Neutrophil (primary cell): ENCODE measurements around the gene ANKRD65.
"Not testable (repeated sequence)": the region's sequence is repeated elsewhere in the genome, so short reads cannot be mapped to it uniquely, and the experiment has no call there.

Experiments used
- H3K27ac ChIP-seq: fragments of 200-600 bp; sonication (generic); 2 replicates; pipeline ENCODE4 v1.5.1; 2016; ENCODE audit warnings: mild to moderate bottlenecking, moderate library complexity
- H3K27me3 ChIP-seq: fragments of 200-600 bp; sonication (generic); 2 replicates; pipeline ENCODE4 v1.6.0; 2016; ENCODE audit warnings: mild to moderate bottlenecking
- H3K36me3 ChIP-seq: fragments of 200-600 bp; sonication (generic); 2 replicates; pipeline ENCODE4 v1.5.1; 2017
- H3K4me1 ChIP-seq, 2 experiments: fragments of 200-600 bp in 1 of 2; sonication (generic) in 1 of 2; 1 replicate in 1 of 2; 2 replicates in 1 of 2; pipeline versions ENCODE4 v1.5.1 to v1.6.1; 2013 to 2016; ENCODE audit warnings: low read depth in 1 of 2, low read length in 1 of 2, mild to moderate bottlenecking in 1 of 2, moderate library complexity in 1 of 2; ENCODE audit not compliant: control insufficient read depth in 1 of 2, insufficient read depth in 1 of 2
- H3K4me3 ChIP-seq, 2 experiments: fragments of 200-600 bp in 1 of 2; sonication (generic) in 1 of 2; 1 replicate in 1 of 2; 2 replicates in 1 of 2; pipeline ENCODE4 v1.5.1; 2013 to 2016; ENCODE audit warnings: low read depth in 1 of 2, low read length in 1 of 2, mild to moderate bottlenecking in 1 of 2, moderate library complexity in 1 of 2
- H3K9me3 ChIP-seq: fragments of 200-600 bp; sonication (generic); 2 replicates; pipeline ENCODE4 v1.5.1; 2016
- TF ChIP-seq, protein P1 (sequence below): fragments of 200-600 bp; sonication (generic); IDR thresholded peaks from 2 replicates; pipeline ENCODE4 v1.5.1; 2016; ENCODE audit warnings: antibody characterized with exemption

ANKRD65 gene

DNA sequence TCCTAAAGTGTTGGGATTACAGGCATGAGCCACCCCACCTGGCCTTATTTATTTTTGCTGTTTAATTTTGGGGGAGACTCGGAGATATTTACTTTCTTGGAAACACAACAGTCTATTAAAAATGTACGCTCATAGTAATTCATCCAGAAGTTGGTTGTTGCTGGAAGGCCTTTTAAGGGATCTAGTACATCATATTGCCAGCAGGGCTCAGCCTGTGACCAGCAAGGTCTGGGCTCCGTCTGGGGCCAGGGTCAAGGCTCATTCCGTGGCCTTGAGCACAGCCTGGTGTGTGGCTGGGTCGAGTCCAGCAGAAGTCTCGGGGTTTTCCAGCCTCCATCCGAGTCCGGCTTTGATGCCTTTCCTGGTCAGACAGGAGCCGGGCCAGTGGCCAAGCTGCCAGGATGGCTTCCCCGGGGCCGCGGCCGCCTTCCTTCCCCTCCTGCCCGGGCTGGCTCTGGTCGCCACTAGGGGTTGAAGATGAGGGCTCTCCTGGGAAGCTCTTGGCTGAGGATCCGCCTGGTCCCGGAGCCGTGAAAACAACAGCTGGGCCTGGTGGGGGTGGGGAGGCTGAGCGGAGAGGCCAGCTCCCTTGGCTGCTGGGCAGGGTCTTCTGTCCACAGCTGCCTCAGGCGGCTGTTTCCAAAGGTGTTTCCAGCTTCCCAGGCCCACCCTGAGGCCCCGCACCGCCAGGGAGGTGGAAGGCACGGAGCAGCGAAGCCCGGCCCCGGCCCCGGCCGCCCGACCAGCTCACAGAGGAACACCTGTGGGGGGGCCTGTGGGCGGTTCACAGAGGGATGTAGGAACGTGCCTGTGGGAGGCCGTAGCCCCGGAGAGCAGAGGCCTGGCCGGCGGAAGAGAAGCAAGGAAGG lies 9.3 kb upstream of the ANKRD65 start:
- H3K4me1 ChIP-seq, result peaks cover 0 to 3% of the 10 kb centered on the region in 2 experiments
- TF ChIP-seq, protein P1, sequence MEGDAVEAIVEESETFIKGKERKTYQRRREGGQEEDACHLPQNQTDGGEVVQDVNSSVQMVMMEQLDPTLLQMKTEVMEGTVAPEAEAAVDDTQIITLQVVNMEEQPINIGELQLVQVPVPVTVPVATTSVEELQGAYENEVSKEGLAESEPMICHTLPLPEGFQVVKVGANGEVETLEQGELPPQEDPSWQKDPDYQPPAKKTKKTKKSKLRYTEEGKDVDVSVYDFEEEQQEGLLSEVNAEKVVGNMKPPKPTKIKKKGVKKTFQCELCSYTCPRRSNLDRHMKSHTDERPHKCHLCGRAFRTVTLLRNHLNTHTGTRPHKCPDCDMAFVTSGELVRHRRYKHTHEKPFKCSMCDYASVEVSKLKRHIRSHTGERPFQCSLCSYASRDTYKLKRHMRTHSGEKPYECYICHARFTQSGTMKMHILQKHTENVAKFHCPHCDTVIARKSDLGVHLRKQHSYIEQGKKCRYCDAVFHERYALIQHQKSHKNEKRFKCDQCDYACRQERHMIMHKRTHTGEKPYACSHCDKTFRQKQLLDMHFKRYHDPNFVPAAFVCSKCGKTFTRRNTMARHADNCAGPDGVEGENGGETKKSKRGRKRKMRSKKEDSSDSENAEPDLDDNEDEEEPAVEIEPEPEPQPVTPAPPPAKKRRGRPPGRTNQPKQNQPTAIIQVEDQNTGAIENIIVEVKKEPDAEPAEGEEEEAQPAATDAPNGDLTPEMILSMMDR, result no peak
- H3K27ac ChIP-seq, result no peak overlapping the region
- no peaks in the 10 kb centered on the region for H3K36me3 ChIP-seq
- H3K27me3 ChIP-seq, result peaks cover 100% of the 10 kb centered on the region
- no peak overlapping the region for H3K4me3 ChIP-seq
- no peaks in the 10 kb centered on the region for H3K9me3 ChIP-seq

DNA sequence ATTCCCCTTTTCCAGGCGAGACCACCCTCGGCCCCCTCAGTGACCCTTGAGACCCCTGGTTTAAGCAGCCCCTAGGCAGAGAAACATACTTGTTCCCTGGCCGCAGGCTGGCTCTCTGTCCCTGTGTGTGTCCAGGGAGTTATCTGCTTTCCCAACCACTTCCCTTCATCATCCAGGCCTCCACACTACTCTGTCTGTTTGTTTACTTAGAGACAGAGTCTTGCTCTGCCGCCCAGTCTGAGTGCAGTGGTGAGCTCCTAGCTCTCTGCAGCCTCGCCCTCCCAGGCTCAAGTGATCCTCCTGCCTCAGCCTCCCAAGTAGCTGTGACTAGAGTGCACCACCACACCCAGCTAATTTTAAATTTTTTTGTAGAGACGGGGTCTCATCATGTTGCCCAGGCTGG lies 8.6 kb upstream of the ANKRD65 start:
- Histone ChIP-seq H3K9me3 (no peaks in the 10 kb centered on the region), H3K4me3 (no peak overlapping the region), H3K4me1 (no peaks in the 10 kb centered on the region), H3K27ac (no peak overlapping the region), H3K36me3 (no peaks in the 10 kb centered on the region), H3K27me3 (peaks cover 100% of the 10 kb centered on the region)
- TF ChIP-seq, protein P1, result no peak

DNA sequence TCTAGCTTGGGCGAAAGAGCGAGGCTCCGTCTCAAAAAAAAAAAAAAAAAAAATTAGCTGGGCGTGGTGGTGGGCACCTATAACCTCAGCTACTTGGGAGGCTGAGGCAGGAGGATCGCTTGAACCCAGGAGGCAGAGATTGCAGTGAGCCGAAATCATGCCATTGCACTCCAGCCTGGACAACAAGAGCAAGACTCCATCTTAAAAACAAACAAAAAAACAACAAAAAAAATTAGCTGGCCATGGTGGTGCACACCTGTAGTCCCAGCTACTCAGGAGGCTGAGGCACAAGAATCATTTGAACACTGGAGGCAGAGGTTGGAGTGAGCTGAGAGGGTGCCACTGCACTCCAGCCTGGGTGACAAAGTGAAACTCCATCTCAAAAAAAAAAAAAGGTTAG lies 7.9 kb upstream of the ANKRD65 start:
- not testable (repeated sequence) for H3K36me3 ChIP-seq, H3K4me3 ChIP-seq, H3K4me1 ChIP-seq, H3K9me3 ChIP-seq, H3K27ac ChIP-seq
- H3K27me3 ChIP-seq, result peaks cover 99% of the 10 kb centered on the region

DNA sequence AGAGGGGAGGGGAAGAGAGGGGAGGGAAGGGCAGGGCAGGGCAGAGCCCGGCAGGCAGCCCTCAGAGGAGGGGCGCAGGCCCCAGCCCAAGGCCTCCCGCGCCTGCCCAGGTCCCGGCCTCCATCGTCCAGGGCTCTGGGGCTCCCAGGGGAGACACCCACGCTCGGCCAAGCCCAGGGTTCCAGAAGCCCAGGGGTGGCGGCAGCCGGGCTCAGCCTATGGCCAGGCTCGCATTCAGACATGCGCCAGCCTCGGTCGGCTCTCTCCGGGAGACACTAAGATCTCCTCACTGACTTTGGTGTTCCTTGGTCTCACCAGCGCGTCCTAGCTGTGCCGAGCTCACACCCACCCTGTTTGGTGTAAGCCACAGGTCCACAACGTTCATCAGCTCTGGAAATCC lies 7.1 kb upstream of the ANKRD65 start:
- no peaks in the 10 kb centered on the region for H3K9me3 ChIP-seq
- no peak overlapping the region for H3K27ac ChIP-seq
- peaks cover 96% of the 10 kb centered on the region for H3K27me3 ChIP-seq
- no peaks in the 10 kb centered on the region for H3K36me3 ChIP-seq
- TF ChIP-seq, protein P1, result no peak
- no peaks in the 10 kb centered on the region for H3K4me1 ChIP-seq
- no peak overlapping the region for H3K4me3 ChIP-seq

DNA sequence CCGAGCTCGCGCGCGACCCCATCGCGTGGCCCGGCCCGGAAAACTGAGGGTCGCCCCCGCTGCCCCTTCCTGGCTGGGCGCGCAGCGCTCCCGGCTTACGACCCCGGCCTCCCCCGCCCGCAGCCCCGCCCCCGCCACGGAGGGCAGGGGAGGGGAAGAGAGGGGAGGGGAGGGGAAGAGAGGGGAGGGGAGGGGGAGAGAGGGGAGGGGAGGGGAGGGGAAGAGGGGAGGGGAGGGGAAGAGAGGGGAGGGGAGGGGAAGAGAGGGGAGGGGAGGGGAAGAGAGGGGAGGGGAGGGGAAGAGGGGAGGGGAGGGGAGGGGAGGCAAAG lies 6.7 kb upstream of the ANKRD65 start:
- TF ChIP-seq, protein P1, result no peak
- Histone ChIP-seq H3K27ac (no peak overlapping the region), H3K27me3 (peaks cover 96% of the 10 kb centered on the region), H3K4me3 (no peak overlapping the region), H3K4me1 (no peaks in the 10 kb centered on the region), H3K36me3 (no peaks in the 10 kb centered on the region), H3K9me3 (no peaks in the 10 kb centered on the region)

DNA sequence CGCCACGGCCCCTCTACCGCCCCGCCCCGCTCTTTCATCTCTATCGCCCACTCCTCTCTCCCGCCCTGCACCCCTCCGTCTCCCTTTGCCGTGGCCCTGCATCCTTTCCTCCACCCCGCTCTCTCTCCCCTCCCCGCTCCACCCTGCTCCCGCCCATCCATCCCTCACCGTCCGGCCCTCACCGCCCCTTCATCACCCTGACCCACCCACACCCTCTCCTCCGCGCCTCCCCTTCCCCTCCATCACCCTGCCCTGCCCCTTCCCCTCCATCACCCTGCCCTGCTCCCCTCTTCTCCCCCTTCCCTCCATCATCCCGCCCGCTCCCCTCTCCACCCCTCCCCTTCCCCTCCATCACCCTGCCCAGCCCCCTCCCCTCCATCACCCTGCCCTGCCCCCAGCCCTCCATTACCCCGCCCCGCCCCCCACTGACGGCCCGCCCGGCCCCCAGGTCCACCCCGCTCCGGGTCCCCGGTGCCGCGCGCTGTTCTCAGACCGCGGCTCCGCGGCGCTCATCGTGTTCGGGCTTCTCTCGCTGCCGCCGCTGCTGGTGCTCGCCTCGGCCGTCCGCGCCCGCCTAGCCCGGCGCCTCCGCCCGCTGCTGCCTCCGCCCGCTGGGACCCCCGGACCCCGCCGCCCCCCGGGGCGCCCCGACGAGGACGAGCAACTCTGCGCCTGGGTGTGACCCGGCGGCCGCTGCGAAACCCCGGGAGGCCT lies 6.2 kb upstream of the ANKRD65 start:
- H3K4me3 ChIP-seq, result no peak overlapping the region
- H3K36me3 ChIP-seq, result no peaks in the 10 kb centered on the region
- TF ChIP-seq, protein P1, result no peak
- peaks cover 96% of the 10 kb centered on the region for H3K27me3 ChIP-seq
- no peak overlapping the region for H3K27ac ChIP-seq
- H3K9me3 ChIP-seq, result no peaks in the 10 kb centered on the region
- H3K4me1 ChIP-seq, result no peaks in the 10 kb centered on the region
